Measurements from ENCODE around the gene SH3TC2.

DNA sequence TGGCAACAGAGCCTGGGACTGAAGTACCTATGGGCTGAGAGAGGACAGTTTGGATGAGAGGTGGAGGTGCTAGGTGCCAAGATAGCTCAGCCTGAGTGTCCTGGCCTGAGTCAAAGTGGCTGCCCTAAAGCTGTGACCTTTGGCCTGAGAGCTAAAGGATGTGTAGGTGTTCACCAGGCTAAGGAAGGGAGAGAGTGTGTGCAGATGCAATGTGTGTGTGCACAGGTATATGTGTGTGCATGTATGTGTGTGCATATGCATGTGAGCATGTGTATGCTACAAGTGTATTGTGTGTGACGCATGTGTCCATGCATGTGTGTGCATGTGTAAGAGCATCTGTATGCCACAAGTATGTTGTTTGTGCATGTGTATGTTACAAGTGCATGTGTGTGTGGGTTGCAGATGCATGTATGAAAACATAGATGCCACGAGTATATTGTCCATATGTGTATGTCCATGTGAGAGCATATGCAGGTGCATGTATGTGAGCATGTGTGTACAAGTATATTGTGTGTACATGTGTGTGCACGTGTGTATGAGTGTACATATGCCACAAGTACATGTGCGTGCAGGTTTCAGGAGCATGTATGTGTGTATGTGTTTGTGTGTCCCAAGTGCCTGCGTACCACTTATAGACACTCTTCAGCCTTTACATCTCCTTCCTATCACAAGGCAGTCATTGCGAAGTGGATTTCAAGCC, 102.6 kb downstream of the SH3TC2 start:
- TF ChIP-seq CTCF (conservative IDR thresholded peaks at IDR 0.05; ENCODE audit: low read depth, low read length) (no peak), EZH2 (IDR thresholded peaks at IDR 0.05; ENCODE audit: low read length, unreplicated experiment) (no peak)
